Measurements from ENCODE around the gene ZBTB32.

The ZBTB32 gene

GRCh38 chr19:35752746-35753350, 48.5 kb downstream of the ZBTB32 start:
- no peak for TF ChIP-seq CTCF (IDR thresholded peaks at IDR 0.05; ENCODE audit: extremely low read depth, missing control alignments)
- no peak for DNase-seq (ENCODE audit: low spot score)

DNA sequence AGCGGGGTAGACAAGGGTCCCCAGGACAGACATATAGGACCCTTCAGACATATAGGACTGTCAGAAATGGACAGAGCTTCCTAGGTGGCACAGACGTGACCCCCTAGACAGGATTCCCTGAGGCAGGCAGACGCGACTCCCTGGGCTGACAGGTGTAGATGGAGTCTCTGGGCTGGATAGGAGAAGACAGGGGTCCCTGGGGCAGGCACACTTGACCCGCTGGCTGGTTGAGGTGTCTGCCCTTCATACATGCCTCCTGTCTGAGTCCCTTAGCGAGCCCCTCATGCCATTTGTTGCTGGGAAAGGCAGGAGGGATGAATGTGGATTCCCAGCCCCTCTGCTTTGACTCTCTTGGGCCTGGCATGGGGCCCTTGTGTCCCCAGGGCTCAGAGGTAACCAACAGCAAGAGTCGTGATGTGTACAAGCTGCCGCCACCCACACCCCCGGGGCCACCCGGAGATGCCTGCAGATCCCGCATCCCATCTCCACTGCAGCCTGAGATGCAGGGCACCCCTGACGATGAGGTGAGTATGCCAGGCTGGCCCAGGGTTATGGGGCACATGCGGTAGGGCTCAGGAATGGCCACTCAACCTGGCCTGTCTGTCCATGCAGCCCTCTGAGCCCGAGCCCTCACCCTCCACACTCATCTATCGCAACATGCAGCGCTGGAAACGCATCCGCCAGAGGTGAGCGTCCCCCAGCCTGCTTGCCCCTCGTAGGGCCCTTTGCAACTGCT, 49.4 kb downstream of the ZBTB32 start:
- DNase-seq (ENCODE audit: low spot score), result no peak
- no peak for TF ChIP-seq CTCF (IDR thresholded peaks at IDR 0.05; ENCODE audit: extremely low read depth, missing control alignments)

GRCh38 chr19:35754370-35755130, 50.2 kb downstream of the ZBTB32 start:
- no peak for DNase-seq (ENCODE audit: low spot score)
- TF ChIP-seq CTCF (IDR thresholded peaks at IDR 0.05; ENCODE audit: extremely low read depth, missing control alignments), result no peak

DNA sequence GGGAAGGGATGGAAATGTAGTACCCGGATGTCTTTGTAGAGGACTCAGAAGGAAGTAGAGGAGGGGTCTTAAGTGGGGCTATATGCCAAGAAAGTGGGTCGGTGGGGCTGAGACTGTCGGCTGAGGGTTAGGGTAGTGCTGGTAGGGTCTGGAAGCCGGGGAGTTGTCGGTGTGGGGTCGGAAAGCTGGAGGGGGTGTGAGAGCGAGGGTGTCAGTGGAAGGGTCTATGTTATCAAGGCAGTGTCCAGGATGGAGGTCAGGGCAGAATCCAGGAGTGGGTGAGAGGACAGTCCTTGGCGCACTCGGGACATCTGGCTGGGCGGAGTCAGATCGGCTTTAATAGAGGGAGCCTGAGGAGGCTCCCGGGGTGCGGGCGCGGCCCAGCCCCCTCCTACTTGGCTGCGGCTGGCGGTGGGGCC, 50.8 kb downstream of the ZBTB32 start:
- DNase-seq (ENCODE audit: low spot score), result no peak
- TF ChIP-seq CTCF (IDR thresholded peaks at IDR 0.05; ENCODE audit: extremely low read depth, missing control alignments), result no peak

GRCh38 chr19:35755550-35756376, 51.4 kb downstream of the ZBTB32 start:
- peak; percentile 49 for DNase-seq (ENCODE audit: low spot score)
- no peak for TF ChIP-seq CTCF (IDR thresholded peaks at IDR 0.05; ENCODE audit: extremely low read depth, missing control alignments)

GRCh38 chr19:35756377-35757230, 52.2 kb downstream of the ZBTB32 start, which contains the start of gene HSPB6:
HSPB6 (minus strand) TSS chr19:35757029; CDS start chr19:35757008, 21 bp downstream.
- no peak for TF ChIP-seq CTCF (IDR thresholded peaks at IDR 0.05; ENCODE audit: extremely low read depth, missing control alignments)
- peak; percentile 10 for DNase-seq (ENCODE audit: low spot score)
